HG03064 (cell line): Measurements from ENCODE around the gene TSPAN16.
"Not testable (repeated sequence)": the region's sequence is repeated elsewhere in the genome, so short reads cannot be mapped to it uniquely, and the experiment has no call there.

Source experiments
- ATAC-seq: cut with Tn5 transposase; IDR thresholded peaks from one replicate; pipeline ENCODE4 v1.9.1; 2021; ENCODE audit warnings: low read depth; ENCODE audit not compliant: unreplicated experiment

The TSPAN16 gene

DNA sequence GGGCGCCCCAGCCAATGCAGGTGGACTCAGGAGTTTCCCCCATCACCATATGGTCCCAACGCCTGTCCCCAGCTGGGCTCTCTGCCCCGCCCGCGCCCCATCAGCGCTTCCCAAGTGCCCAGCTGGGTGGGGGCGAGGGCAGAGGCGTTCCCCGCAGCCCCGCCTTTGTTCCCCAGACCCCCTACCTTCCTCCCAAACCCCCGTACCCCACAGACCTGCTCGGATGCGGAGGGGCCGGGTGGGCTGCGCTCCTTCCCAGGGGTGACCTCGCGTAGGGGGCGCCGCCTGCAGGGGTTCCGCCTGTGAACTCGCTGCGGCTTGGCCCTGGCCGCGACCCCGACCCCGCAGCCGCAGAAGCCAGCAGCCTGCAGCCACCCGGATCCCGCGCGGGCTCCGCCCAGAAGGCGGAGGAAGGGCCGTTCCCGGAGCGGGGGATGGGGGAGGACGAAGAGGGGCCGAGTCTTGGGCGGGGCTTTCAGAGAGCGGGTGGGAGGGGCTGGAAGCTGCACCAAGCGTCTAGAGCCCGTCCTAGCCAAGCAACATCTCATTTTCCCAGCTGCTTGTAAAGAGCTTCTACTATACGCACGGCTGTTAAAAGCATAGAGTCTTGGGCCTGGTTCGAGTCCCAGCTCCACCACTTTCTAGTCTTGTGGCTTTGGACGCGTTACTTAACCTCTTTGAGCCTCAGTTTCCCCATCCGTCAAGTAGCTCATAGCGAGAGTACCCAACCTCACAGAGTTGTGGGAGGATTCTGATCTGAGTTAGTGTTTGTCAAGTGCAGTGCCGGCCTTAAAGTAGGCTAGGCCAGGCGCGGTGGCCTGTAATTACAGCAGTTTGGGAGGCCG lies 43.5 kb downstream of the TSPAN16 start, which contains the start of gene RAB3D:
TSS of gene RAB3D (minus strand) at position 404 of the 845 bp plus-strand sequence. CDS start 2,258 bp downstream, outside the sequence.
- peak; percentile 69 for ATAC-seq

DNA sequence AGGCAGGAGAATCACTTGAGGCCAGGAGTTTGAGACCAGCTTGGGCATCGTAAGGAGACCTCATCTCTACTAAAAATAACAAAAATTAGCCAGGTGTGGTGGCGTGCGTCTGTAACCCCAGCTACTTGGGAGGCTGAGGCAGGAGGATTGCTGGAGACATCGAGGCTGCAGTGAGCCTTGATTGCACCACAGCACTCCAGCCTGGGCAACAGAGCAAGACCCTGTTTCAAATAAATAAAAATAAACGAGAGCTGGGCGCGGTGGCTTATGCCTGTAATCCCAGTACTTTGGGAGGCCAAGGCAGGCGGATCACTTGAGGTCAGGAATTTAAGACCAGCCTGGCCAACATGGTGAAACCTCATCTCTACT lies 44.1 kb downstream of the TSPAN16 start:
- not testable (repeated sequence) for ATAC-seq

DNA sequence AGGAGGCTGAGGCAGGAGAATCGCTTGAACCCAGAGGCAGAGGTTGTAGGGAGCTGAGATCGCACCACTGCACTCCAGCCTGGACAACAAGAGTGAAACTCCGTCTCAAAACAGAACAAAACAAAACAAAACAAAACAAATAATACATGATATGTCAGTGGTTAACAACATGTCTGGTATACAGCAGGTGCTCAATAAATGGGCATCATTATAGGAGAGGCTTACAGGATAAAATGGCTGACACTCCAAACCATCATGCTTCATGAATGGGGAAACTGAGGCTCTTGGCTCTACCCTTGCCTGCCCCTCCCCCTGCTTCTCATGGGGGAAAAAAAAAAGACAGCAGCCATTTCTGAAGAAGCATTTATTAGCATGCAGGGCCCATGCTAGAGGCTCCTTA lies 46.5 kb downstream of the TSPAN16 start:
- ATAC-seq = no peak

DNA sequence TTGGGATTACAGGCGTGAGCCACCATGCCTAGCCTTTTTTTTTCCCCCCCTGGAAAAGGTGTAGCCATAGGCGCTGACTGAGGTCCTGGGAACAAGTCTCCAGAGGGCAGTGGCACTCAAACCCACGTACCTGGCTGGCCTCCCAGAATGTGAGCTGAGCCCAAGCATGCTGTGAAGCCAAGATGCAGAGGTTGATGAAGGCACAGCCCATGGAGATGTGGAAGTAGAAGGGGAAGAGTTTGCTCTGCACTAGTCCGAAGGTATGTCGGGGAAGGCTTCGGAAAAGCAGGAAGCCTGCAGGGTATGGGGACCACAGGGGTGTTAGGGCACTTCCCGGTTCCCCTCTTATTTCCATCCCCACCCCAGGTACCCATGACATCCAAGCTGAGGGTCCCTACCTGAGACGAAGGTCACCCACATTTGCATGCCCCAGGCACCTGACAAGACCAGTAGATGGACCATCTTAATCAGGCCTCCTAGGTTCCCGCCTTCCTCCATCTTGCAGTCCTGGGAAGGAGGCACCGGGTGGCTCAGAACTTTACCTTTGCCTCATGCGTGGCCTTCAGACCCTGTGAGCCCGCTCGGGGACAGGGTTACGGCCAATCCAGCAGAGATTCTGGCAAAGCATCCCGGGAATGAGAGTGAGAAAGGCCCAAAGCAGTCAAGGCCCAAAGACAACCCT lies 49.3 kb downstream of the TSPAN16 start:
- ATAC-seq = no peak

DNA sequence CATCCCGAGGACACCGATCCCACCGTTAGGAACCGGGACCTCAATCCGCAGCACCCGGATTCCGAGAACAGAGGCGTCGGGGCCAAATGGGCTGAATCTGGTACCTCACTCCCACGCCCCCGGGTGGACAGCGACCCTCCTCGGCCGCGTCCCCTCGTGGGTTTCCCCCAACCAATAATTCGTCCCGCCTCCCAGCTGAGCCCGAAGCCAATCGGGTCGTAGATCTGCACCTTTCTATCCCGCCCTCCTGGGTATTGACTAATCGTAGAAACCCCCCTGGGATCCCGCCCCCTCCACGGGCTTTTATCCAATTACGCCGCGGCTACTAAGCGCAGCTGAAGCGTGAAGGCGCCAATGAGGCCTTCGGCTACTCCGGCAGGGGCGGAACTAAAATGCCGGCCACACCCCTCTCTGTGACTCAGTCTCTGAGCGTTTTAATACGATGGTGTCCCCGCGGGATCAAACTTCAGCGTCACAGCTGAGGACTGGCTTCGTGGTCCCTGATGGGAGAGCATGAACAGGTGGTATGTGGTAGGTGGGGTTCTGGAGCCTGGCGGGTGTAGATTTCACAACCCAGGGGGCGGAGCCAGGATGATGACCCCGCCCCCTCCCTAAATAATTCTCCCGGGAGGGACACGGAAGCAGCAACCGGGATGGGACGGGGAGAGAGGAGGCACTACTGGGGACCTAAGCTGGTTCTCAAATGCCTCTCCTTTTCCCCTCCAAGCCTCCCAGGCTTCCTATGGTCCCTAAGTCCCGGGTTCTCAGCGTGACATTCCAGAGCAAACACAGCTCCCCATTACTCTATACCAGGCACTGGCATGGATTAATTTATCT lies 50.4 kb downstream of the TSPAN16 start, which contains the start of the genes CCDC159 and TMEM205:
TSS of gene CCDC159 (plus strand) at position 416 of the 837 bp plus-strand sequence. CDS start at position 504, 88 bp downstream.
TSS of gene TMEM205 (minus strand) at position 165 of the 837 bp plus-strand sequence. CDS start 649 bp downstream, outside the sequence.
- ATAC-seq = peak; percentile 74

DNA sequence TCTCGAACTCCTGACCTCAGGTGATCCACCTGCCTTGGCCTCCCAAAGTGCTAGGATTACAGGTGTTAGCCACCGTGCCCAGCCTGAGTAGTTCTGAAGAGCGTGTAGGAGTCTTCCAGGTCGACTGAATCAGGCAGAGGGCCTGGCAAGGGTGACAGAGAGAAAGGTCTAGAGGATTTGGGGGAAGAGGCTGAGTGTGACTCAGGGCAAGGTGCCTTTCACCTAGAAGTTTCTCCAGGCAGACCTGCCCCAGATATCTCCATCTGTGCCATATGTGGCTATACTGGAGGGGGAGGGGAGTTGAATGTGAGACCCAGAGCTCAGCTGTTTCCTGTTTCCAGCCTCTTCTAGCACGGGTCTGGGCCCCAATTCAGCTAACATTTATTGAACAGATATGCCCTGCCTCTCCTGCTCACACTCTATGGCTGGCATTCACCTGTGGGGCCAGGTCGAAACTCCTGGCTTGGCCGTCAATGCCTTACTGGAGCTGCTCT lies 51.6 kb downstream of the TSPAN16 start:
- ATAC-seq = no peak

DNA sequence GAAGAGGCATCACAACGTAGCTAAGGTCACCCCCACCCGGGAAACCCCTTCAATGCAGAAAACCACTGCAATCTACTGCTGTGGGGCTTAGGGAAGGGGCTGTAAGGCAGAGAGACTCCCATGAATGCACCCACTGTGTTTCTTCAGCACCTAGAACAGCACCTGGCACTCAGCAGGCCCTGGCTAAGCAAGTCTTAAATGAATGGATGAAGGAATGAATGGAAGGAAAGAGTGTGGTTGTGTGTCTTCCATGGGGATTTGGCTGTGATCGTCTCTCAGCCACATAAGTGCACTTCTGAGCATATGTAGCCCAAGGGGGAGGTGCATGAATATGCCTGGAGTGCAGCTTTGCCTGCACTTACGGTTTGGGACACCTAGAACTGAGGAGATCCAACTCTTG lies 53.2 kb downstream of the TSPAN16 start:
- no peak for ATAC-seq

DNA sequence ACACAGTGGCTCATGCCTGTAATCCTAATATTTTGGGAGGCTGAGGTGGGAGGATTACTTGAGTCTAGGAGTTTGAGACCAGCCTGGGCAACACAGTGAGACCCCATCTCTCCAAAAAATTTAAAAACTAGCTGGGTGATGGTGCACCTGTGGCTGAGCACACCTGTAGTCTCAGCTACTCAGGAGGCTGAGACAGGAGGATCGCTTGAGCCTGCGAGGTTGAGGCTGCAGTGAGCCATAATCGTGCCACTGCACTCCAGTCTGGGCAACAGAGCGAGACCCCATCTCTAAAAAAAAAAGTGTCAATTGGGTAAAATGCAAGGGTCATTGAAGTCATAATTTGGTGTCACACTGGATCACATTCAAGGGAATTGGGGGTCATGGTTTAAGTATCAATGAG lies 58.1 kb downstream of the TSPAN16 start:
- ATAC-seq = not testable (repeated sequence)

DNA sequence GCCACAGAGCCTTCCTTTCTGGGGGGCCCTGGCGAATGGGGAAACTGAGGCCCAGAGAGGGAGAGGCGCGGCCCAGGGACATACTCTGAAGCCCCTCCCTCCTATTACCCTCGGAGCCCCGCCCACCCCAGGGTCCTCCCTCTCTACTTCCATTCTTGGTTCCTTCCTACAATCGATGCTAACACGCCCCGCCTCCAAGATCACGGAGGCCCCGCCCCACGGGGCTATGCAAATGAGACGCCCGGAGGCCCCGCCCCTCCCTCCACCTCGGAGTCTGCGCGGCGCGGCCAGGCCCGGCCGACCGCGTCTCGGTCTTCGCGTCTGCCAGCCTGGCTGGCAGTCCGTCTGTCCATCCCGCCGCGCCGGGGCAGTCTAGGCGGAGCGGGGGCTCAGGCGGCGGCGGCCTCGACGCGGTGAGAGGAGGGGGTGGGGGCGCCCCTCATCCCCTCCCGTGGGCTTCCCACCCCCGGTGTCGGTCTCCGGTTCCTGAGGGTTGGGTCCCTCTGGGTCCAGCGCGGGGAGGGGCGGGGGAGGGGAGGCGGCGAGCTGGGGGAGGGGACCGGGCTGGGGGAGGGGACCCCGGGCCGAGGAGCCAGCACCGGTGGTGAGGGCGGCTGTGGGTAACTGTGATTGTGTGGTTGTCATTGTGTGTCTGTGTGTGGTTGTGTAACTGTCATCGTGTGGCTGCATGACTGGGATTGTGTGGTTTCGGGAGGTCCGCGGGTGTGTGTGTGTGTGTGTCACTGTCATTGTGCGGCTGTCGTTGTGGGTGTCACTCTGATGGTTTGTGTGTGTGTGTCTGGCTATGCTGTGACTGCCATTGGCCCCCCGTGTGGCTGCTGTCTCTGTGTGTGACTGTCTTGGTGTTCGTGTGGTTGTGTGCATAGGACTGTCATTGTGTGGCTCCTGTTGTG lies 59.5 kb downstream of the TSPAN16 start, which contains the start of gene PLPPR2:
TSS of gene PLPPR2 (plus strand) at position 273 of the 914 bp plus-strand sequence. CDS start 2,242 bp downstream, outside the sequence.
- no peak for ATAC-seq

DNA sequence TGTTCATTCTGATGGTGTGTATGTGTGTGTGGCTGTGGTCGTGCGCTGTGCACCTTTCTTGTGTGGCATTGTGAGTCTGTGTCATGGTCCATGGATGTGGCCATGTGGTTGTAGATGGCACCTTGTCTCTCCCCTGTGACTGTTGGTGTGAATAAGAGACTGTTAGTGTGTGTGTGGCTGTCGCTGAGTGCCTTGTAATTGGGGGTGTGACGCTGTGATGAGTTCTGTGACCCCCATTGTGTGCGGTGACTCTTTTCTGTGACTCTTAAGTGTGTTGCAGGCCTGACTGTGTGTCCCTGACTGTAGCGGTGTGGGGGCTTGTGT lies 60.1 kb downstream of the TSPAN16 start:
- no peak for ATAC-seq

DNA sequence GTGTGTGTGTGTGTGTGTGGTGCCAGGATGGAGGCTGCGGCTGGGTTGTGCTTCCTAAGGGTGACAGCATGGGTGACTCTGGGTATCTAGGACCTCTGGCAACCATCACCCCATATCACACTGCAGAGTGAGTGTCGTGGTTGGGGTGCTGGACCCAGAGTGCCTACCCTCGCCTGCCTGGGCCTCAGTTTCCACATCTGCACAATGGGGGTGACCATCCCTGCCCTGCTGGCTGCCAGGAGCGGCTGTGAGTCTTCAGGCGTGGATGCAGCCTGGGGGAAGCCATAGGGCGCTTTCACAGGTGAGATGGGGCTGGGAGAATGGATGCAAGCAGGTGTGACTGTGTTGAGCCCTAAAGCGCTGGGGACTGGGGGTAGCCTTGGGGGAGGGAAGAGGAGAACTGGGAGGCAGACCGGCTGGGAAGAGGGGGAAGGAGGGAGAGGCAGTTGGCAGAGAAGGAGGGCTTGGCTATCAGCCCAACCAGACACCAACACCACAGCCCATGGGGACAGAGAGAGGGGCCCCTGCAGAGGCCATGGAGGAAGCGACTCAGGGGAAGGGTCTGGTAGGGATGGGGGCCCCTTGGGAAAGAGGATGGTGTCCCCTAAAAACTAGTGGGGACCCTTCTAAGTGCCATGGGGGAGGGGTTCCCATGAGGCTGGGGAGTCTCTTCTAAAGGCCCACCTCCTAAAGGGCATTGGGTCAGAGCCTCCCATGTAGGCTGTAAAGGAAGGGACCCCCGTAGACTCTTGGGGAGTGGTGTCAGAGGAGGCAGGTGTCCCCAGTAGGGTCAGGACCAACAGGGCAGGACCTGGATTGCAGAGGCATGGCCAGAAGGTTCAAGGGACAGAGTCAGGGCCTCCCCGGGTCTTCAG lies 61.0 kb downstream of the TSPAN16 start:
- ATAC-seq = no peak

DNA sequence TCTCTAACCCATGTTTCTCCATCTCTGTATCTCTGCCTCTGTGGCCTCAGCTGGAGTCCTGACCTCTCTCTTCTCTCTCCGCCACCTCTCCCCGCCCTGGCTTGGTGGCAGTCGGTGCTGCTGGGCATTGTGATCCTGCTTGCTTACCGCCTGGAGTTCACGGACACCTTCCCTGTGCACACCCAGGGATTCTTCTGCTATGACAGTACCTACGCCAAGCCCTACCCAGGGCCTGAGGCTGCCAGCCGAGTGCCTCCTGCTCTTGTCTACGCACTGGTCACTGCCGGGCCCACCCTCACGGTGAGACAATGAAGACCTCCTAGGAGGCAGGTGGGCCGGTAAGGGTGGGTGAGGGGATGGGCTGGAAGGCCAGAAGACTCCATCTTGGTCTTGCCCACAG lies 63.5 kb downstream of the TSPAN16 start:
- no peak for ATAC-seq

DNA sequence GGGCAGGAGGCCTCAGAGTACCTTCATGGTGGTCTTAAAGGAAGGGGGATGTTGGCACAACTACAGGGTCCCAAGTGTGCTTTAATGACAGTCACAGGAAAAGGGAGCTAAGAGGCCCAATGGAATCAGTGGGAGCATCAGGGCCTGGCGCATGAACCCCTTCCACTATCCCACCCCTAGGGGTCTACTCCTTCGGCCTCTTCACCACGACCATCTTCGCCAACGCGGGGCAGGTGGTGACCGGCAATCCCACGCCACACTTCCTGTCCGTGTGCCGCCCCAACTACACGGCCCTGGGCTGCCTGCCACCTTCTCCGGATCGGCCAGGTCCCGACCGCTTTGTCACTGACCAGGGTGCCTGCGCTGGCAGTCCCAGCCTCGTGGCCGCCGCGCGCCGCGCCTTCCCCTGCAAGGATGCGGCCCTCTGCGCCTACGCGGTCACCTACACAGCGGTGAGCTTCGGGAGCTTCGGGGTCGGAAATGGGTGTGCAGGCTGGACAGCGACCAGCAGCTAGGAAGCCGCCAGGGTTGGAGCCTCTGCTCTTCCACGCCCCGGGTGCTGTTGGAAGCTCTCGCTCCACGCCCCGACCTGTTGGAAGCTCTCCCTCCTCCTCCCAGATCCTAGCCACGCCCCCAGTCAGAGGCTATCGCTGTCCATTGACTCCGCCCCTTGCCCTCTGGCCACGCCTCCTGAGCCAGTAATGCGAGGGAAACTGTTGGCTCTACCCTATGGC lies 65.2 kb downstream of the TSPAN16 start:
- ATAC-seq = no peak

DNA sequence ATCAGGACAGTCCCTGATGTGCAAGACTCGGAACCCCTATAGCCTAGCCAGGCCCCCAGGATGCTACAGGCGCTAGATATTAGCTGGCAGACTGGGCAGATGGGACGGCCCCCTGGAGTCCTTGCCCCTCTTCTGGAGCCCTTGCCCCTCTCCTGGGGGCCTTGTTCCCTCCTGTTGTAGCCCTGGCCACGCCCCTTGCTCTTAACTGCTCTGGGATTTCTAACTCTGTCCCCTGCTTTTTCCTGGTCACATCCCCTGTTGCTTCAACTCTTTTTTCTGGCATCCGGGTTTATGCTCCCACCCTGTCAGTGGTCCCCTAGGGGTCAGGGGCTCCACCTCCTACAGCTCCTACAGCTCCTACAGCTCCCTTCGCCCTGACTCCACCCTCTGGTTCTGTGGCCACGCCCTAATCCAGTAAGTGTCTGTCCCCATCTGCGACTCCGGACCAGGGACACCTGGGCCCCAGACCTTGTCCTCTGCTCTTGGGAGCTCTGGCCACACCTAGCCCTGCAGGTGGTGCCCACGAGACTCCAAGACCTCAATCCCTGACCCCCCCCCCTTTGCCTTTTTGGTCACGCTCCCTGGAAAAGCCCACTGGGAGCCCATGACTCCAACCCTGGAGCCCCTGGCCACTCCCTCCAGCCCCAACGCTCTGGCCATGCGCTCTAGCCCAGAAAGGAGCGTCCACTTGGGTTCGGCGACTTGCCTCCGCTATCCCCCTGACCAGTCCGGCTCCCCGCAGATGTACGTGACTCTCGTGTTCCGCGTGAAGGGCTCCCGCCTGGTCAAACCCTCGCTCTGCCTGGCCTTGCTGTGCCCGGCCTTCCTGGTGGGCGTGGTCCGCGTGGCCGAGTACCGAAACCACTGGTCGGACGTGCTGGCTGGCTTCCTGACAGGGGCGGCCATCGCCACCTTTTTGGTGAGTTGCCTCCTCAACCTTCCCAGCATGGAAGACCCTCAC lies 66.1 kb downstream of the TSPAN16 start:
- no peak for ATAC-seq

DNA sequence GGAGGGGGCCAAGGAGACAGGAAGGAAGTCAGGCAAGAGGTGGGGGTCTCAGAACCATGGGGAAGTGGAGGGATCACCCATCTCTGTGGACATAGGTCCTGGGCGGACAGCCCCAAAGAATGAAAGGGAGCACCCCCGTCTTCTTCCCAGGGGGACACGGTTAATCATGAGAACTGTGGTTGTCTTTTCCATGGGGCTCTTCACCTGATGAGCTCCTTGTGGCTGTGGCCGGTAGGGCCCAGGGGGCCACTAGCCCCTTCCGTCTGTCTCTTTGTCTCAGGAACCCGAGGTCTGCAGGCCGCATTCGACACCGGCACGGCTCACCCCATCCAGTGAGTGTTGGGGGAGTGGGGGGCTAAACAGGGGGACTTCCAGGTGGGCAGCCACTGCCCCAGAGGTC lies 67.9 kb downstream of the TSPAN16 start:
- ATAC-seq = no peak

DNA sequence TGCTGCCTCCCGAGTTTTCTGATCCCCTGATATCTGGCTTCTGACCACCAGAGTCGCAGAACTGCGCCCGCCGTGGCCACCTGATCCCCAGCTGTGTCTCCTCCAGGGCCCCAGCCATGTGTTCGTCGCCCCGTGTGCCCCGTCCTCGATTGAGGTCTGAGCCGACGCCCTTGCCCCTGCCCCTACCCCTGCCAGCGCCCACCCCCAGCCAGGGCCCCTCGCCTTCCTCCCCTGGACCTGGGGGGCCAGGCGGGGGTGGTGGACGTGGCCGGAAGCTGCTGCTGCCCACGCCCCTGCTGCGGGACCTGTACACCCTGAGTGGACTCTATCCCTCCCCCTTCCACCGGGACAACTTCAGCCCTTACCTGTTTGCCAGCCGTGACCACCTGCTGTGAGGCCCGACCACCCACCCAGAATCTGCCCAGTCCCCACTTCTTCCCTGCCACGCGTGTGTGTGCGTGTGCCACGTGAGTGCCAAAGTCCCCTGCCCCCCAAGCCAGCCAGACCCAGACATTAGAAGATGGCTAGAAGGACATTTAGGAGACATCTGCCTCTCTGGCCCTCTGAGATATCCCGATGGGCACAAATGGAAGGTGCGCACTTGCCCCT lies 68.4 kb downstream of the TSPAN16 start:
- ATAC-seq = no peak
